H1 (cell line): ENCODE data around the gene GUCY1B1. TPM values are rescaled to one million over a fixed set of nuclear protein-coding genes. Genes with fewer than 3 reads are reported as not detected.

Experiments
- CTCF ChIA-PET: fragments of 300-600 bp; sonication (Branson Sonifier 250); formaldehyde crosslinking; loops from one replicate; lab custom pipeline; 2021; ENCODE audit not compliant: partially characterized antibody; lab: Charles Lee
- POLR2A ChIA-PET: fragments of 300-600 bp; sonication (Branson Sonifier 250); formaldehyde crosslinking; loops from one replicate; lab custom pipeline; 2021; ENCODE audit warnings: inconsistent platforms; ENCODE audit not compliant: partially characterized antibody; lab: Charles Lee
- DNase-seq, 2 experiments: peaks; one replicate each; pipeline versions ENCODE4 v3.0.0 to v3.0.0-alpha.2; 2010 to 2022; ENCODE audit warnings: low spot score in 2 of 2, low read depth in 1 of 2, mixed read lengths in 1 of 2
- FAIRE-seq: peaks from 2 replicates; lab custom pipeline; 2011; peaks lifted over from hg19 to GRCh38; lab: Jason Lieb, UNC
- H2AFZ ChIP-seq: 2 replicates; pipeline ENCODE4 v1.8.1; 2012; ENCODE audit warnings: low read length, inconsistent platforms
- H2AK5ac ChIP-seq: 2 replicates; pipeline ENCODE4 v1.6.1; 2013; ENCODE audit warnings: low read depth, low read length
- H2BK120ac ChIP-seq: replicated peaks from 2 replicates; pipeline ENCODE3; 2013; ENCODE audit warnings: low read depth, low read length, inconsistent platforms
- H2BK12ac ChIP-seq: 2 replicates; pipeline ENCODE4 v1.6.1; 2013; ENCODE audit warnings: low read depth, low read length
- H2BK15ac ChIP-seq: 2 replicates; pipeline ENCODE4 v1.6.1; 2013; ENCODE audit warnings: low read length
- H2BK20ac ChIP-seq: 2 replicates; pipeline ENCODE4 v1.6.1; 2013; ENCODE audit warnings: low read length
- H2BK5ac ChIP-seq: 2 replicates; pipeline ENCODE4 v1.6.1; 2013; ENCODE audit warnings: low read depth, low read length
- H3K14ac ChIP-seq: 2 replicates; pipeline ENCODE4 v1.6.1; 2013; ENCODE audit warnings: inconsistent platforms; ENCODE audit not compliant: insufficient read length
- H3K18ac ChIP-seq: 2 replicates; pipeline ENCODE4 v1.6.1; 2013; ENCODE audit warnings: low read length; ENCODE audit errors: extremely low read depth
- H3K23ac ChIP-seq: 2 replicates; pipeline ENCODE4 v1.6.1; 2013; ENCODE audit warnings: inconsistent platforms; ENCODE audit not compliant: insufficient read length
- H3K23me2 ChIP-seq: 2 replicates; pipeline ENCODE4 v1.6.1; 2013; ENCODE audit warnings: low read depth, low read length
- H3K27ac ChIP-seq: 2 replicates; pipeline ENCODE4 v1.6.1; 2011; ENCODE audit warnings: low read depth, low read length, inconsistent platforms
- H3K27me3 ChIP-seq, 4 experiments: replicated peaks in 1 of 4; 1 replicate in 1 of 4; 2 replicates in 3 of 4; pipeline versions ENCODE4 v1.6.1 to v1.8.1; 2011 to 2013; ENCODE audit warnings: low read length in 3 of 4, mild to moderate bottlenecking in 3 of 4, inconsistent platforms in 2 of 4, mixed read lengths in 2 of 4, moderate library complexity in 1 of 4; ENCODE audit not compliant: control insufficient read depth in 3 of 4, insufficient read depth in 3 of 4; ENCODE audit errors: extremely low read depth in 1 of 4
- H3K36me3 ChIP-seq, 4 experiments: 2 replicates each; pipeline versions ENCODE4 v1.6.1 to v1.8.1; 2011 to 2013; ENCODE audit warnings: mild to moderate bottlenecking in 4 of 4, low read length in 3 of 4, moderate library complexity in 2 of 4, control low read depth in 1 of 4, inconsistent platforms in 1 of 4; ENCODE audit not compliant: insufficient read depth in 4 of 4, control insufficient read depth in 2 of 4
- H3K4ac ChIP-seq: replicated peaks from 2 replicates; pipeline ENCODE3; 2013; ENCODE audit warnings: low read length, low read depth, mixed read lengths, inconsistent platforms; ENCODE audit not compliant: insufficient read length
- H3K4me1 ChIP-seq, 4 experiments: replicated peaks in 1 of 4; 1 replicate in 1 of 4; 2 replicates in 3 of 4; pipeline versions ENCODE4 v1.6.1 to v1.8.1; 2011 to 2013; ENCODE audit warnings: low read length in 3 of 4, inconsistent platforms in 2 of 4, mixed read lengths in 1 of 4; ENCODE audit not compliant: insufficient read depth in 4 of 4, control insufficient read depth in 3 of 4
- H3K4me2 ChIP-seq, 2 experiments: 2 replicates each; pipeline versions ENCODE4 v1.6.1 to v1.8.1; 2011 to 2013; ENCODE audit warnings: low read depth in 2 of 2, low read length in 2 of 2, control low read depth in 1 of 2, inconsistent platforms in 1 of 2, mild to moderate bottlenecking in 1 of 2; ENCODE audit not compliant: insufficient read depth in 1 of 2
- H3K4me3 ChIP-seq, 4 experiments: fragments of 200-600, 300-600 bp in 1 of 4; sonication (generic), shearing (Covaris generic), sonication (Bioruptor Twin) in 1 of 4; 2 replicates each; pipeline versions ENCODE4 v1.5.1 to v1.8.1; 2011 to 2016; ENCODE audit warnings: low read length in 4 of 4, low read depth in 3 of 4, control low read depth in 2 of 4, inconsistent platforms in 2 of 4, mild to moderate bottlenecking in 2 of 4, mixed read lengths in 1 of 4, moderate library complexity in 1 of 4; ENCODE audit not compliant: insufficient read depth in 2 of 4; ENCODE audit errors: extremely low read depth in 1 of 4
- H3K56ac ChIP-seq: replicated peaks from 2 replicates; pipeline ENCODE3; 2013; ENCODE audit warnings: low read depth, mild to moderate bottlenecking, mixed read lengths, low read length, inconsistent platforms; ENCODE audit not compliant: insufficient read length
- H3K79me1 ChIP-seq: 2 replicates; pipeline ENCODE4 v1.6.1; 2013; ENCODE audit warnings: low read depth, low read length, control low read depth
- H3K79me2 ChIP-seq, 2 experiments: 2 replicates each; pipeline versions ENCODE4 v1.6.1 to v1.8.1; 2012 to 2013; ENCODE audit warnings: low read length in 2 of 2, mild to moderate bottlenecking in 2 of 2, inconsistent platforms in 1 of 2; ENCODE audit not compliant: insufficient read depth in 2 of 2, control insufficient read depth in 1 of 2
- H3K9ac ChIP-seq, 4 experiments: replicated peaks in 1 of 4; 1 replicate in 1 of 4; 2 replicates in 3 of 4; pipeline versions ENCODE4 v1.6.1 to v1.8.1; 2011 to 2013; ENCODE audit warnings: low read depth in 3 of 4, low read length in 3 of 4, control low read depth in 2 of 4, mild to moderate bottlenecking in 2 of 4, moderate library complexity in 2 of 4, inconsistent platforms in 1 of 4; ENCODE audit errors: extremely low read depth in 1 of 4
- H3K9me3 ChIP-seq, 2 experiments: 2 replicates each; pipeline versions ENCODE4 v1.6.1 to v1.8.1; 2012 to 2013; ENCODE audit warnings: mild to moderate bottlenecking in 2 of 2, moderate library complexity in 2 of 2, control low read depth in 1 of 2, inconsistent platforms in 1 of 2, low read depth in 1 of 2, low read length in 1 of 2, mixed read lengths in 1 of 2; ENCODE audit not compliant: insufficient read depth in 2 of 2
- H4K20me1 ChIP-seq, 2 experiments: replicated peaks in 1 of 2; 2 replicates each; pipeline versions ENCODE3 to v1.8.1; 2011 to 2013; ENCODE audit warnings: inconsistent platforms in 2 of 2, low read length in 2 of 2, mild to moderate bottlenecking in 1 of 2; ENCODE audit not compliant: insufficient read depth in 2 of 2, control insufficient read depth in 1 of 2
- H4K5ac ChIP-seq: 2 replicates; pipeline ENCODE4 v1.6.1; 2013; ENCODE audit warnings: low read length, low read depth, mixed read lengths, inconsistent platforms; ENCODE audit not compliant: insufficient read length
- H4K8ac ChIP-seq: 2 replicates; pipeline ENCODE4 v1.8.0; 2013; ENCODE audit warnings: mild to moderate bottlenecking, moderate library complexity, low read length, inconsistent platforms; ENCODE audit not compliant: insufficient read depth; ENCODE audit errors: extremely low read depth
- H4K91ac ChIP-seq: replicated peaks from 2 replicates; pipeline ENCODE3; 2013; ENCODE audit warnings: low read length, mixed read lengths, inconsistent platforms; ENCODE audit not compliant: insufficient read length
- BACH1 ChIP-seq: IDR thresholded peaks from 2 replicates; pipeline ENCODE4 v1.6.1; 2012; ENCODE audit warnings: low read length, improper control_type of control experiment
- JUND ChIP-seq: IDR thresholded peaks from 2 replicates; pipeline ENCODE4 v1.6.1; 2011; ENCODE audit warnings: mild to moderate bottlenecking, improper control_type of control experiment, low read length
- KDM4A ChIP-seq: IDR thresholded peaks from one replicate; pipeline ENCODE4 v1.7.1; 2012; ENCODE audit warnings: low read depth, mild to moderate bottlenecking, moderate library complexity, low read length, inconsistent platforms; ENCODE audit not compliant: severe bottlenecking
- KDM5A ChIP-seq: fragments of 200-600 bp; IDR thresholded peaks from 2 replicates; pipeline ENCODE4 v1.7.1; 2012; ENCODE audit warnings: mild to moderate bottlenecking, low read length, inconsistent platforms, mixed read lengths
- NRF1 ChIP-seq: IDR thresholded peaks from 2 replicates; pipeline ENCODE4 v1.6.1; 2011; ENCODE audit warnings: mild to moderate bottlenecking, low read depth, low read length, improper control_type of control experiment
- RAD21 ChIP-seq, 2 experiments: IDR thresholded peaks in 1 of 2; conservative IDR thresholded peaks in 1 of 2; 2 replicates each; pipeline ENCODE4 v1.6.1; 2011; ENCODE audit warnings: low read depth in 2 of 2, low read length in 2 of 2, improper control_type of control experiment in 1 of 2, inconsistent platforms in 1 of 2, mild to moderate bottlenecking in 1 of 2, moderate library complexity in 1 of 2
- SP1 ChIP-seq: IDR thresholded peaks from 2 replicates; pipeline ENCODE4 v1.6.1; 2011; ENCODE audit warnings: low read depth, low read length
- SP2 ChIP-seq: IDR thresholded peaks from 2 replicates; pipeline ENCODE4 v1.6.1; 2012; ENCODE audit warnings: mild to moderate bottlenecking, low read length, inconsistent platforms
- SP4 ChIP-seq: IDR thresholded peaks from 2 replicates; pipeline ENCODE4 v1.6.1; 2012; ENCODE audit warnings: low read length, inconsistent platforms
- SRF ChIP-seq: IDR thresholded peaks from 2 replicates; pipeline ENCODE4 v1.6.1; 2011; ENCODE audit warnings: mild to moderate bottlenecking, low read depth, low read length, moderate library complexity
- TCF12 ChIP-seq: IDR thresholded peaks from 2 replicates; pipeline ENCODE4 v1.6.1; 2011; ENCODE audit warnings: low read depth, mild to moderate bottlenecking, low read length
- WGBS, 2 experiments: shearing (Covaris generic) in 1 of 2; methylation state at CpG; one replicate each; pipeline versions ENCODE4 v1.1.6 to v1.1.7; 2013 to 2015; ENCODE audit warnings: low lambda C conversion rate in 2 of 2, mixed read lengths in 2 of 2, inconsistent platforms in 1 of 2, low coverage in 1 of 2, missing lambda C conversion rate in 1 of 2; ENCODE audit not compliant: insufficient replicate concordance in 2 of 2, insufficient coverage in 1 of 2, insufficient read length in 1 of 2; ENCODE audit errors: extremely low coverage in 1 of 2, missing lambda C conversion rate in 1 of 2; 5-methylcytosine and 5-hydroxymethylcytosine counted together
- polyA plus RNA-seq, 7 experiments: library from polyadenylated mRNA; depleted of rRNA in 3 of 7; stranded (reverse) in 5 of 7; unstranded in 2 of 7; fragments of >200 nt in 5 of 7; fragments of 200-250 nt in 2 of 7; gene quantifications; 1 replicate in 5 of 7; 2 replicates in 1 of 7; 4 replicates in 1 of 7; pipeline versions ENCODE4 v1.2.1 to v1.2.3, GENCODE V29; 2011 to 2013; ENCODE audit warnings: missing spikeins in 2 of 7, mixed read lengths in 2 of 7
- total RNA-seq: library from RNA; stranded (reverse); fragmentation: NEBNext Ultra II Directional; extraction: Animal tissue kit (Norgen Biotek cat#: 25700); gene quantifications from 2 replicates; pipeline ENCODE4 v1.2.1, GENCODE V29; 2021

Gene GUCY1B1
- total and polyA plus RNA-seq, 2 of the 8 experiments (the other 6 are each of a cell fraction or from before 2014, with no cell fraction given), result 1.5 to 2.9 TPM

DNA sequence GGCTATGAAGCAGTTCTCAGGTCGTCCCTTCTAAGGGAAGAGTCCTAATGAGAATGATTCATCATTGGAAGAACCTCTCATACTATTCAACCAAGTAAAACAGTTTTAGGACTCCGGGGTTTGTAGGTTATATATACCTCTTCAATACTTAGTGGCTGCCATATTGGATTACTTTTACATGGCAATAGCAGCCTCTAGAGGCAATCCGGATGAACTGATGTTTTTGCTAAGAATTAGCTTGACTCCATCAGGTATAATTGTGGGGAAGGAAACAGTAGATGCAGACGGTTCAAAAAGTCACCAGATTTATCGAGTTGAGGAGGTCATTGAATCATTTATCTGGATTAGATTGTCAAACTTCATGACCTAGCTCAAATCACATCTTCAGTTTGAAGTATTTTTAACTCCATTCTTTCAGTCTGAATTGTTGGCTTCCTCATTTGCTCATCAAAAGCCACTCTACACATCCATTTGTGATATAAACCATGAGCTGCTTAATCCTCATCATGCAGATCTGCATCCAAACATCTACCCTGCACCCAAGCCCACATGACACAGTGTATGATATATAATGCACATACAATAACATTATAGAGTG, 28.4 kb downstream of the GUCY1B1 start:
- Histone ChIP-seq H3K79me2 (no peaks in the 10 kb centered on the region), H3K18ac (no peak overlapping the region), H4K8ac (no peak overlapping the region), H2AFZ (peak overlapping the region; percentile 12; the same call in 1 of the 2 replicates), H2AK5ac (no peak overlapping the region), H3K4me2 (no peak overlapping the region), H4K91ac (no peak overlapping the region), H3K79me1 (no peaks in the 10 kb centered on the region), H2BK15ac (no peak overlapping the region), H3K9me3 (no peaks in the 10 kb centered on the region), H2BK120ac (no peak overlapping the region), H3K4me1 (no peaks in the 10 kb centered on the region), H3K14ac (no peak overlapping the region), H3K27ac (no peak overlapping the region), H2BK5ac (no peak overlapping the region), H3K4ac (no peak overlapping the region), H4K5ac (no peak overlapping the region), H2BK12ac (no peak overlapping the region), H3K4me3 (no peak overlapping the region), H3K36me3 (no peaks in the 10 kb centered on the region), H3K56ac (no peak overlapping the region), H3K23ac (no peak overlapping the region), H2BK20ac (no peak overlapping the region), H3K27me3 (no peaks in the 10 kb centered on the region), H3K9ac (no peak overlapping the region), H4K20me1 (no peaks in the 10 kb centered on the region), H3K23me2 (0 out of 2 replicates have a peak, but pooled peaks cover 1% of the 10 kb centered on the region)
- WGBS, 2 experiments, result 42% methylated on average over 5 of the region's 5 CpGs; no CpG with 5 or more reads in 1 of the 2 experiments
- FAIRE-seq (peak; percentile 48), DNase-seq (no peak)
- CTCF ChIA-PET, result interaction anchor here (0.5 to 2.1 kb wide), 52 partner anchors 9 to 1159 kb away, joined by 3 to 30 read pairs (median 4); partner anchors contain the start of gene NPY2R
- POLR2A ChIA-PET, result interaction anchor here (0.6 kb wide), 1 partner anchor 120 kb away, joined by 4 read pairs; no protein-coding TSS in a partner anchor
- TF ChIP-seq RAD21 (IDR thresholded peaks at IDR 0.05 in 1 of 2, conservative IDR thresholded peaks at IDR 0.05 in 1 of 2; ENCODE audit: low read depth in 2 of 2, low read length in 2 of 2) (peak; percentile 96 to 97), JUND (no peak), BACH1 (no peak), TCF12 (no peak), SP4 (no peak), KDM4A (no peak), NRF1 (no peak), SRF (no peak), SP1 (no peak), KDM5A (no peak), SP2 (no peak)
